Heart left ventricle (tissue), 16 donors: Measurements from ENCODE around the gene LPAR5. TPM values are rescaled to one million over a fixed set of nuclear protein-coding genes. Genes with fewer than 3 reads are reported as not detected.

Experiments used
- ATAC-seq, 4 donors: fragments of 200-7000 bp; cut with Tn5 transposase; one replicate each; pipeline ENCODE4 v1.9.1; 2020 to 2022; ENCODE audit warnings: moderate library complexity in 4 of 4, mild to moderate bottlenecking in 3 of 4, moderate number of reproducible peaks in 1 of 4
- DNase-seq, 5 donors: peaks; one replicate each; pipeline ENCODE4 v3.0.0-alpha.2; 2020
- H3K27ac ChIP-seq, 12 donors: fragments of 200-600 bp; sonication (generic) in 4 of 12; one replicate each; pipeline versions ENCODE4 v1.5.0 to v1.8.0; 2016 to 2022; ENCODE audit warnings: mild to moderate bottlenecking in 2 of 12
- H3K27me3 ChIP-seq, 9 donors: fragments of 200-600 bp; sonication (generic) in 2 of 9; one replicate each; pipeline versions ENCODE4 v1.5.1 to v1.8.0; 2016 to 2022; ENCODE audit warnings: mild to moderate bottlenecking in 3 of 9
- H3K36me3 ChIP-seq, 9 donors: fragments of 200-600 bp; sonication (generic) in 2 of 9; one replicate each; pipeline versions ENCODE4 v1.5.0 to v1.8.0; 2018 to 2022; ENCODE audit warnings: mild to moderate bottlenecking in 2 of 9
- H3K4me1 ChIP-seq, 12 donors: fragments of 200-600 bp; sonication (generic) in 4 of 12; one replicate each; pipeline versions ENCODE4 v1.5.0 to v1.8.0; 2016 to 2022; ENCODE audit warnings: mild to moderate bottlenecking in 3 of 12
- H3K4me3 ChIP-seq, 12 donors: fragments of 200-600 bp; sonication (generic) in 4 of 12; one replicate each; pipeline versions ENCODE4 v1.5.0 to v1.8.0; 2017 to 2022; ENCODE audit warnings: mild to moderate bottlenecking in 9 of 12, moderate library complexity in 4 of 12
- H3K9me3 ChIP-seq, 12 donors: fragments of 200-600 bp; sonication (generic) in 4 of 12; one replicate each; pipeline versions ENCODE4 v1.5.0 to v1.8.0; 2016 to 2022; ENCODE audit warnings: mild to moderate bottlenecking in 1 of 12
- CTCF ChIP-seq, 12 donors: fragments of 200-600 bp; sonication (generic) in 4 of 12; IDR thresholded peaks; one replicate each; pipeline versions ENCODE4 v1.5.0 to v1.8.0; 2018 to 2022; ENCODE audit warnings: antibody characterized with exemption in 12 of 12, mild to moderate bottlenecking in 5 of 12
- POLR2A ChIP-seq, 2 donors: fragments of 450-650 bp; IDR thresholded peaks; one replicate each; pipeline ENCODE4 v1.6.1; 2017; ENCODE audit warnings: antibody characterized with exemption in 2 of 2, mild to moderate bottlenecking in 2 of 2, moderate library complexity in 2 of 2
- WGBS, 4 donors: extraction: QIAGEN DNeasy Blood & Tissue Kit in 2 of 4; methylation state at CpG; one replicate each; pipeline versions ENCODE4 v1.1.5 to v1.1.7; 2013 to 2018; 5-methylcytosine and 5-hydroxymethylcytosine counted together
- intact Hi-C, 10 donors: fragments of 100-400 bp; cut with DNase I; formaldehyde crosslinking; loops; one replicate each; pipeline versions ENCODE4 v1.11.1 to v1.14.2; 2022
- polyA plus RNA-seq, 2 donors: library from polyadenylated mRNA; stranded (reverse); fragments of 200-250 nt; gene quantifications; one replicate each; pipeline ENCODE4 v1.2.3, GENCODE V29; 2013
- total RNA-seq, 9 donors: library from RNA; depleted of rRNA in 2 of 9; stranded (reverse); fragments of >200 nt in 2 of 9; fragmentation: NEBNext Ultra II Directional in 3 of 9; extraction: Animal tissue kit (Norgen Biotek cat#: 25700) in 3 of 9; gene quantifications; one replicate each; pipeline versions ENCODE4 v1.1.0 to v1.2.4, GENCODE V29; 2016 to 2023
- donor health status: ischemic (EF 13 %, LVEDD 7.1; RV severe dilation, severe dysfunction).
- donor health status: healthy with polysubstance abuse.
- donor health status: DM: no; HTN: yes; CAD: no.
- donor health status: DM: no; HTN: no; CAD: no.
- donor health status: ischemic (EF 25% LVEDD 6.9; RV normal size, moderate dysfunction).
- donor health status: ischemic (EF 25% LVEDD 5.7; RV mildly dilated, moderate dysfunction).
- donor health status: healthy.
- donor health status: DM: yes; HTN: yes; CAD: no.
- donor health status: ischemic (EF 35%, LVEDD 5.7; RV mildly dilated, moderate dysfunction).
- donor health status: nonischemic (EF 11% LVEDD 7.7; RV severe dilation, severe dysfunction).
- donor health status: DM: yes; HTN: yes; CAD: no.
- donor health status: PGD.
- donor health status: ischemic (EF 29% LVEDD 5.4; RV normal size, mild dysfunction).
- donor health status: nonischemic (EF 23%, LVEDD 6.1; RV moderate dilation, normal function).

Gene LPAR5
- total and polyA plus RNA-seq, 11 donors: 3.5 to 11.7 (median 4.7) TPM

- TF ChIP-seq CTCF (IDR thresholded peaks at IDR 0.05) (no peak), POLR2A (IDR thresholded peaks at IDR 0.05) (no peak)
- DNase-seq (peak in 2 of 5 donors; percentile 23 to 39), ATAC-seq (peak in 2 of 4 donors; percentile 26 to 45)
- intact Hi-C loops: loop anchor here in 3 of 10 donors (2.0 to 10.0 kb wide), 3 partner anchors 25 to 79 kb away; partner anchors contain the start of gene NOP2 (in 1 of the 3)
- peaks cover 0 to 10% (median 0%) of the 10 kb centered on the region in 12 donors for H3K9me3 ChIP-seq
- 80 to 93% (median 85%) methylated on average over 6 of the region's 6 CpGs for WGBS, 4 donors
- peaks cover 0 to 66% (median 2%) of the 10 kb centered on the region in 12 donors for H3K4me1 ChIP-seq
- H3K27me3 ChIP-seq: peaks cover 0 to 6% (median 0%) of the 10 kb centered on the region in 9 donors
- H3K4me3 ChIP-seq: no peak overlapping the region
- peaks cover 0 to 10% (median 8%) of the 10 kb centered on the region in 9 donors for H3K36me3 ChIP-seq
- H3K27ac ChIP-seq: peak overlapping the region in 2 of 12 donors; percentile 66 to 91
Measured at GRCh38 chr12:6643569-6644256, 8.0 kb upstream of the LPAR5 start.

- no peak overlapping the region for H3K27ac ChIP-seq
- peaks cover 0 to 10% (median 0%) of the 10 kb centered on the region in 12 donors for H3K9me3 ChIP-seq
- peaks cover 0 to 6% (median 0%) of the 10 kb centered on the region in 9 donors for H3K27me3 ChIP-seq
- no peaks in the 10 kb centered on the region for H3K36me3 ChIP-seq
- DNase-seq (no peak), ATAC-seq (no peak)
- intact Hi-C loops: loop anchor here in 1 of 10 donors (10.0 kb wide), 1 partner anchor 76 kb away; the partner anchor contains the start of gene NOP2
- 43 to 71% (median 56%) methylated on average over 4 of the region's 4 CpGs for WGBS, 4 donors
- H3K4me1 ChIP-seq: peaks cover 0 to 70% (median 0%) of the 10 kb centered on the region in 12 donors
- TF ChIP-seq CTCF (IDR thresholded peaks at IDR 0.05) (no peak), POLR2A (IDR thresholded peaks at IDR 0.05) (no peak)
- H3K4me3 ChIP-seq: no peak overlapping the region
Measured at GRCh38 chr12:6641131-6641530, 5.4 kb upstream of the LPAR5 start.

- H3K4me3 ChIP-seq: no peak overlapping the region
- H3K4me1 ChIP-seq: peaks cover 0 to 74% (median 0%) of the 10 kb centered on the region in 12 donors
- peaks cover 0 to 6% (median 0%) of the 10 kb centered on the region in 9 donors for H3K27me3 ChIP-seq
- peaks cover 0 to 10% (median 0%) of the 10 kb centered on the region in 12 donors for H3K9me3 ChIP-seq
- intact Hi-C loops: loop anchor here in 1 of 10 donors (10.0 kb wide), 1 partner anchor 76 kb away; the partner anchor contains the start of gene NOP2
- no peak for DNase-seq
- WGBS, 4 donors: 79 to 94% (median 92%) methylated on average over 1 to 4 of the region's 4 CpGs
- TF ChIP-seq POLR2A (IDR thresholded peaks at IDR 0.05): no peak
- TF ChIP-seq CTCF (IDR thresholded peaks at IDR 0.05): no peak
- H3K27ac ChIP-seq: no peak overlapping the region
- ATAC-seq: no peak
- no peaks in the 10 kb centered on the region for H3K36me3 ChIP-seq
Measured at GRCh38 chr12:6640497-6640896, 4.7 kb upstream of the LPAR5 start.

GRCh38 chr12:6639151-6639801 lies 3.5 kb upstream of the LPAR5 start:
- ATAC-seq (peak in 1 of 4 donors; percentile 8), DNase-seq (no peak)
- Histone ChIP-seq H3K36me3 (no peaks in the 10 kb centered on the region), H3K27me3 (peaks cover 0 to 6% (median 0%) of the 10 kb centered on the region in 9 donors), H3K4me1 (peaks cover 0 to 68% (median 0%) of the 10 kb centered on the region in 12 donors), H3K4me3 (no peak overlapping the region), H3K27ac (peak overlapping the region in 1 of 12 donors; percentile 66), H3K9me3 (peaks cover 0 to 5% (median 0%) of the 10 kb centered on the region in 12 donors)
- intact Hi-C loops: no loop called here
- TF ChIP-seq CTCF (IDR thresholded peaks at IDR 0.05) (no peak), POLR2A (IDR thresholded peaks at IDR 0.05) (no peak)
- 66 to 77% (median 71%) methylated on average over 9 to 11 of the region's 11 CpGs for WGBS, 4 donors
